IPS DF 6.9 (cell line): ENCODE measurements around the gene MPPED1.

Experiments
- DNase-seq: peaks from one replicate; pipeline ENCODE4 v3.0.0-alpha.2; 2013; ENCODE audit warnings: low read depth, low spot score
- H3K27ac ChIP-seq: one replicate; pipeline ENCODE4 v1.5.1; 2013; ENCODE audit warnings: low read length, control low read depth
- H3K27me3 ChIP-seq: 2 replicates; pipeline ENCODE4 v1.6.1; 2013; ENCODE audit warnings: mild to moderate bottlenecking, low read length; ENCODE audit not compliant: control insufficient read depth, insufficient read depth
- H3K36me3 ChIP-seq: 2 replicates; pipeline ENCODE4 v1.6.1; 2013; ENCODE audit warnings: low read length; ENCODE audit not compliant: control insufficient read depth, insufficient read depth
- H3K4me1 ChIP-seq: 2 replicates; pipeline ENCODE4 v1.6.1; 2013; ENCODE audit warnings: low read length; ENCODE audit not compliant: control insufficient read depth, insufficient read depth
- H3K4me3 ChIP-seq: 2 replicates; pipeline ENCODE4 v1.5.1; 2013; ENCODE audit warnings: mild to moderate bottlenecking, low read length
- H3K9me3 ChIP-seq: 2 replicates; pipeline ENCODE4 v1.6.1; 2013; ENCODE audit warnings: low read length, inconsistent platforms; ENCODE audit not compliant: control insufficient read depth, insufficient read depth
- WGBS: extraction: QIAGEN DNeasy Blood & Tissue Kit; methylation state at CpG from one replicate; pipeline ENCODE4 v1.1.7; 2013; ENCODE audit warnings: mixed read lengths, missing lambda C conversion rate; ENCODE audit not compliant: insufficient read length, insufficient coverage; 5-methylcytosine and 5-hydroxymethylcytosine counted together

Gene MPPED1

DNA sequence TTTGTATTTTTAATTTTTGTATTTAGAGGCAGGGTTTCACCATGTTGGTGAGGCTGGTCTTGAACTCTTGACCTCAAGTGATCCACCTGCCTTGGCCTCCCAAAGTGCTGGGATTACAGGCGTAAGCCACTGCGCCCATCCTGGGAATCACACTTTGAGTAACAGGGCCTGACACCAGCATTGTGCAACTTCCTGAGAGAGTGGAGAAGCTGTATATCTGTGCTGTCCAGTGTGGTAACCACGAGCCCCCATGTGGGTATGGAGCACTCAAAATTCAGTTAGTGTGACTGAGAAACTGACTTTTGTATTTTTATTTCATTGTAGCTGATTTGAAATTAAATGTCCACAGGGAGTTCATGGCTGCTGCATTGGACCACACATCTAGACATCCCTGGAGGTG, 36.2 kb downstream of the MPPED1 start:
- no peaks in the 10 kb centered on the region for H3K27me3 ChIP-seq
- H3K27ac ChIP-seq = no peak overlapping the region
- WGBS = no CpG with 5 or more reads among the region's 3 CpGs
- no peaks in the 10 kb centered on the region for H3K36me3 ChIP-seq
- H3K9me3 ChIP-seq = no peaks in the 10 kb centered on the region
- no peak for DNase-seq
- no peaks in the 10 kb centered on the region for H3K4me1 ChIP-seq
- H3K4me3 ChIP-seq = no peak overlapping the region

DNA sequence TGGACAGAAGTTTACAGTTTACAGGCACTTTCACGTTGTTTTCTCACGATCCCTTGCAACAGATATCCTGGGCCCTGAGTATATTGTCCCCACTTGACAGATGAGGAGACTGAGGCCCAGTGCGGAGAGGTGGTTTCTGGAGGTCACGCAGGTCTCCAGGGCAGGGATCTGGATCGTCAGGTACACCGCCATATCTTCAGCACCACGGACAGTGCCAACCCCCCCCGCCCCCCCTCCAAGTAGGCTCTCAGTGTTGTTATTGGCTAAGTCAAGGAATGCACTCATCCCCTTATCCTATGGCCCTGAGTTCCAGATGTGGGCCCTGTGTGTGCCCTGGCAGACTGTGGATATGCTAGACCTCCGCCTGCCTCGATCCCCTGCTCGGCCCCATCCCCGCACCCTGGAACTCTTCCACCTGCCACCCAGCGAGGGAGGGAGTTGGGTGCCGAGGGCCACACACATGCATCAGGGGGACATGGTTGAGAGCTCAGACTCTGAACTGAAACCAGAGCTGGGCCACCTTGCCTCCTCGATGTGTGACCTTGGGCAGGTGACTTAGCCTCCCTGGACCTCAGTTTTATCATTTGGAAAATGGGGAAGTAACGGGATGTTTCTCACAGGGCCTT, 37.5 kb downstream of the MPPED1 start:
- Histone ChIP-seq H3K36me3 (no peaks in the 10 kb centered on the region), H3K4me3 (no peak overlapping the region), H3K9me3 (no peaks in the 10 kb centered on the region), H3K27me3 (no peaks in the 10 kb centered on the region), H3K27ac (no peak overlapping the region), H3K4me1 (no peaks in the 10 kb centered on the region)
- no peak for DNase-seq
- WGBS = no CpG with 5 or more reads among the region's 16 CpGs

DNA sequence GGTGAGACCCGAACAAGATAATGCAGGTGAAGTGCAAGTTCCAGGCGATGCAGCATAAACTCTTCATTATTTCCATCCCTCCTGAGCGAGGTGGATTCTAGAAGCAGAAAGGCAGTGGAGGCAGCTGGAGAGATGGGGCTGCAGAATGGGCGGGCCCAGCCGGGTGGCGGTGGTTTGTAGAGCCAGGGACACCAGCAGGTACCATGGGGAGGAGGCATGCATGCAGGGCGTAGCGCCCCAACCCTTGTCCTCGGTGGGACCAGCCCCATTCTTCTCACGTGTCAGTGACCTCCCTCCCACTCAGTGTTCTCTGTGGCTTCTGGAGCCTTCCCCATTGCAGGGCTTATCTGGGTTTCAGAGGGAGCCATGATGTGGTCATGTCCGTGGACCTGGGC, 38.0 kb downstream of the MPPED1 start:
- no peak for DNase-seq
- no peaks in the 10 kb centered on the region for H3K36me3 ChIP-seq
- no peaks in the 10 kb centered on the region for H3K27me3 ChIP-seq
- no peaks in the 10 kb centered on the region for H3K4me1 ChIP-seq
- H3K4me3 ChIP-seq = no peak overlapping the region
- no CpG with 5 or more reads among the region's 11 CpGs for WGBS
- no peaks in the 10 kb centered on the region for H3K9me3 ChIP-seq
- H3K27ac ChIP-seq = no peak overlapping the region

DNA sequence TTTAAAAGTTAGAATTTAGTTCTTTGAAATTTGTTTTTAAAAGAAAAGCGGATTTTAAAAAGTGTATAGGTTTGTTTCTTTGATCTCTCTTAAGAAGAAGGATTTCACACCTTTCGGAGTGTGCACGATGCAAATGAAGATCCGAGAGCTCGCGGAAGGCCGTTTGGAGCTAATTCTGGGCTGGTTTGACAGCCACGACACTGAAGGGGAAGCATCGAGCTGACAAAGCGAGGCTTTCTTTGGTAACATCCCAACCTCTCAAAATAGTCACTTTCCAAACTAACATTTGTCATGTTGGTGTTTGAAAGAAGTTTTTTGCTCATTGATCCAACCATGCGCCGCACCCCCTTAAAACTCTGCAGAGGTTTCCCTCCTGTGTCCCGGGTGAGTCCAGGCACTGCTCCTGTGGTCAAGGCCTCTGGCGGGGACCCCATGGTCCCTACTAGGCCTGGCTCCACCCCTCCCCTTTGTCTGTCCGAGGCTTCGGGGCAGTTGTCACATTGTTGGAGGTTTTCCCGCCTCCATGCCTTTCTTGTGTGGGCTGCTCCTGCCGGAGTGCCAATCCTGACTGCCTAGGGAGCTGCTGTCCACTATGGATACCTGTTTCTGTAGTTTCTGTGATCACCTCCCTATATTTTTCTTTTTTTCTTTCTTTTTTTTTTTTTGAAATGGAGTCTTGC, 39.7 kb downstream of the MPPED1 start:
- H3K9me3 ChIP-seq = no peaks in the 10 kb centered on the region
- no peak overlapping the region for H3K27ac ChIP-seq
- no peaks in the 10 kb centered on the region for H3K36me3 ChIP-seq
- DNase-seq = no peak
- 100% methylated on average over 1 of the region's 18 CpGs for WGBS
- no peaks in the 10 kb centered on the region for H3K27me3 ChIP-seq
- no peaks in the 10 kb centered on the region for H3K4me1 ChIP-seq
- H3K4me3 ChIP-seq = no peak overlapping the region

DNA sequence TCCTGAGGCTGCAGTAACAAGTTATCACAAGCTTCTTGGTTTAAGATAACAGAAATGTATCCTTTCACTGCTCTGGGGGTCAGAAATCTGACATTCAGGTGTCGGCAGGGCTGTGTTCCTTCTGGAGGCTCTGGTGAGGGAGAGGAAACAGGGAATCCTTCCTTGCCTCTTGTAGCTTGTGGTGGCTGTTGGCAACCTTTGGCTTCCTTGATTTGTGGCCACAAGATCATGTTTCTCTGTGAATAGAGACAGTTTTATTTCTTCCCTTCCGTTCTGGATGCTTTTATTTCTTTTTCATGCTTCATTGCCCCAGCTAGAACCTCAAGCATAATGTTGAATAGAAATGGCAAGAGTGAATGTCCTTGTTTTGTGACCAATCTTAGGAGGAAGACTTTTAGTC, 44.0 kb downstream of the MPPED1 start:
- Histone ChIP-seq H3K4me1 (no peaks in the 10 kb centered on the region), H3K36me3 (no peaks in the 10 kb centered on the region), H3K27ac (no peak overlapping the region), H3K9me3 (no peaks in the 10 kb centered on the region), H3K27me3 (no peaks in the 10 kb centered on the region), H3K4me3 (no peak overlapping the region)
- no CpG with 5 or more reads among the region's 2 CpGs for WGBS
- DNase-seq = no peak

DNA sequence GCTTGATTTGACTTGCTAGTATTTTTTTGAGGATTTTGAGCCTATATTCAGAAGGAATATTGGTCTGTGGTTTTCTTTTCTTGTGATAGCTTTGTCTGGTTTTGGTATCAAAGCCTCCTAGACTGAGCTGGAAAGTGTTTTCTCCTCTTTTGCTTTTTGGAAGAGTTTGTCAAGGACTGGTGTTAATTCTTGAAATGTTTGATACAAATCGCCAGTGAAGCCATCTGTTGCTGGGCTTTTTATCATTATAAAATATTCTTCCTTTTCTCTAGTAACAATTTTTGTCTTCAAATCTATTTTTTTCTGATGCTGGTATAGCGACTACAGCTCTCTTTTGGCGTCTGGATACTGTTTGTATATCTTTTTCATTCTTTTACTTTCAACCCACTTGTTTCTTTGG, 45.2 kb downstream of the MPPED1 start:
- no peak for DNase-seq
- Histone ChIP-seq H3K27ac (no peak overlapping the region), H3K36me3 (no peaks in the 10 kb centered on the region), H3K4me1 (no peaks in the 10 kb centered on the region), H3K27me3 (no peaks in the 10 kb centered on the region), H3K4me3 (no peak overlapping the region), H3K9me3 (no peaks in the 10 kb centered on the region; the same call in 1 of the 2 replicates)
- WGBS = no CpG with 5 or more reads among the region's 3 CpGs

DNA sequence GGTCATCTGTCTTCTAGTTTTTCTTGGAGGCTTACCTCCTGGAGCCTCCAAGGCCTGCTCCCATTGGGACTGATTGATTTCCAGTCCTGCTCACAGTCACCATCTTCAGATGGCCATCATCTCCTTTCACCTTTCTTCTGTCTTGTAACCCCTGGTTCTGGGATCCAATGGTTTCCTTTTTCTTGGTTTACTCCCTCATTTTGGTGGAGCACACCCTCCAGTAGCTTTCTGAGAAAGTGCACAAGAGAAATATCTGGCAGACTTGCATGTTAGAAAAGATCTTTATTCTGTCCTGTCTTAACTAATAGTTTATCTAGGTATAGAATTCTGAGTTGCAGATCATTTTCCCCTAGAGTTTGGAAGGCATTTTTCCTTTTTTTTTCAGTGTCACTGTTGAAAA, 50.9 kb downstream of the MPPED1 start:
- H3K4me3 ChIP-seq = no peak overlapping the region
- DNase-seq = no peak
- no peaks in the 10 kb centered on the region for H3K36me3 ChIP-seq
- no peak overlapping the region for H3K27ac ChIP-seq
- no peaks in the 10 kb centered on the region for H3K4me1 ChIP-seq
- no peaks in the 10 kb centered on the region for H3K27me3 ChIP-seq
- H3K9me3 ChIP-seq = no peaks in the 10 kb centered on the region; the same call in 1 of the 2 replicates

DNA sequence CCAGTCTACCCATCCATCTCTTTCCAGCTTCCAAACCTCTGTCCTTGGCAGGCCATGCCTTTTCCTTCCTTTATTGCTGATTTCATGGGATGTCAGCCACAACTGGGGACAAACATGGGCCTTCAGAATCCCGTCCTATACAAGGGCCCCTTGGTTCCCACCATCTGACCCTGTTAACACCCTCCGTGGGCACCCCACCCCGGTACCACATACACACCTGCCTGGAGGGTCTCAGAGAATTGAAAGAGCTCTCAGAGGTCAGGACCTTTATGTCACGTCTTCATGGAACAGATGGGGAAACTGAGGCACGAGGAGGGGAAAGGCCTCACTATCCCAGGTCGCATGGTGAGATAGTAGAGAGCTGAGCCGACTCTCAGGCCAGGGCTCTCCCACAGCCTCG, 53.0 kb downstream of the MPPED1 start:
- no peaks in the 10 kb centered on the region for H3K36me3 ChIP-seq
- no peaks in the 10 kb centered on the region for H3K27me3 ChIP-seq
- no peaks in the 10 kb centered on the region for H3K4me1 ChIP-seq
- no CpG with 5 or more reads among the region's 8 CpGs for WGBS
- H3K9me3 ChIP-seq = no peaks in the 10 kb centered on the region; the same call in 1 of the 2 replicates
- no peak overlapping the region for H3K27ac ChIP-seq
- no peak overlapping the region for H3K4me3 ChIP-seq
- no peak for DNase-seq

DNA sequence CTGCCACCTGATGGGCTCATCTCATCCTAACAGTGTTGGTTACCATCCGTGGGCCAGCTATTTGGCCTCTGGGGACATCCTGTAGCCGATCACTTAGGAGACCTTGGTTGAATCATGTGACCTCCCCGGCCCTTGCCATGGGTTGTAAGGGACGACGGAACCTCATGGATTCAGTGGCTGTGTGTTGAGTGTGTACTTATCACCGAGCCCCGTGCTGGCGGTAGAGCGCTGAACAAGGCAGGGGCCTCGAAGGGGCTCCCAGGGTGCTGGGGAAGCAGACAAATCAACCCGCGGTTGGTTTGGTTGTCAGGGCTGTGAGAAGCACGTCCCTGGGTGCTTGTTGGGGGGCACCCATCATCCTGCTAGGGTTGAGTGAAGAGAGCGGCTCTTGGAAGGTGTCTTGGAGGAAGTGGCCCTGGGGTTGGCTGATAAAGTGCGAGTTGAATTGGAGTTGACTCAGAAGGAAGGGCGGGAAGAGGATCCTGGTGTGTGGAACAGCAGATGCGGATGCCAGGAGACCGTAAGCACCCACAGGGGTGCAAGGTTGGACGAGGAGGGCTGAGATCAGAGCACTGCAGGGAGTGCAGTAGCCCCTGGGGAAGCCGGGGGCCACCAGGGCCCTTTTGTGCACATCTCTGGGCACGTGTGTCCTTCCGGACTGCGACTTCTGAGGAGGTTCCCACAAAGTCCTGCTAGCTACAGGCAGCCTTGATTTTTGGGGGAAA, 53.6 kb downstream of the MPPED1 start:
- Histone ChIP-seq H3K27me3 (no peaks in the 10 kb centered on the region), H3K9me3 (no peaks in the 10 kb centered on the region; the same call in 1 of the 2 replicates), H3K4me1 (no peaks in the 10 kb centered on the region), H3K27ac (no peak overlapping the region), H3K4me3 (no peak overlapping the region), H3K36me3 (no peaks in the 10 kb centered on the region)
- no peak for DNase-seq
- no CpG with 5 or more reads among the region's 23 CpGs for WGBS

DNA sequence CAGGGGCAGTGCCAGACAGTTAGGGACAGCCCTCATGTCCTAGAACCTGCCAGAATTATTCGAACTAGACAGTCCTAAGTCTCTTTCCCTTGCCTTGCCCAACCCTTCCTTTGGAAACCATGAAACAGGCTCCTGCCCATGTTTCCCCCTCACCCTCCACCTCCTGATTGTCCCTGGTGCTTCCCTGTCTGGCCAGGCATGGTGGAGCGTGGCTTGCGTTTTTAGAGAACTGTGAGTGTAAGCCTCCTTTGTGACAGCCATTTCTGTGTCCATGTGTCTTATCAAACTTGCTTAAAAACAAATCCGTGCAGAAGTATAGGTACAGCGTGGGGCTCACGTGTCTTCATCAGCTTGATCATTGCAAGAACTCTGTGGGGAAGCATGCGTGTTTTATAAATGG, 54.9 kb downstream of the MPPED1 start:
- Histone ChIP-seq H3K9me3 (no peaks in the 10 kb centered on the region; the same call in 1 of the 2 replicates), H3K27ac (no peak overlapping the region), H3K27me3 (no peaks in the 10 kb centered on the region), H3K4me3 (no peak overlapping the region), H3K4me1 (no peaks in the 10 kb centered on the region), H3K36me3 (no peaks in the 10 kb centered on the region)
- no CpG with 5 or more reads among the region's 7 CpGs for WGBS
- DNase-seq = no peak
